Activated CD8-positive, alpha-beta T cell treated with anti-CD3 and anti-CD28 coated beads for 36 hours (primary cell): ENCODE data around the gene TH. TPM values are rescaled to one million over a fixed set of nuclear protein-coding genes. Genes with fewer than 3 reads are reported as not detected.

ENCODE experiments used
- ATAC-seq: fragments of 200-7000 bp; cut with Tn5 transposase; one replicate; pipeline ENCODE4 v1.10.0; 2021; ENCODE audit warnings: mild to moderate bottlenecking, moderate library complexity
- CTCF ChIA-PET: fragments of 350-600 bp; sonication (Branson Sonifier 250); formaldehyde crosslinking; loops from one replicate; lab custom pipeline; 2021; ENCODE audit warnings: antibody characterized with exemption; lab: Charles Lee
- POLR2A ChIA-PET: fragments of 350-600 bp; sonication (Branson Sonifier 250); formaldehyde crosslinking; loops from one replicate; lab custom pipeline; 2021; ENCODE audit warnings: antibody characterized with exemption; lab: Charles Lee
- DNase-seq: peaks from one replicate; pipeline ENCODE4 v3.0.0-alpha.2; 2020
- H3K27ac Mint-ChIP-seq: one replicate; pipeline ENCODE4 v1.8.0; 2021; ENCODE audit warnings: mild to moderate bottlenecking, mixed read lengths
- H3K27me3 Mint-ChIP-seq: one replicate; pipeline ENCODE4 v1.8.0; 2021; ENCODE audit warnings: mixed read lengths
- H3K36me3 Mint-ChIP-seq: one replicate; pipeline ENCODE4 v1.8.0; 2021; ENCODE audit warnings: low read depth, mixed read lengths
- H3K4me1 Mint-ChIP-seq: one replicate; pipeline ENCODE4 v1.8.0; 2021; ENCODE audit warnings: low read depth, mixed read lengths
- H3K4me3 Mint-ChIP-seq: one replicate; pipeline ENCODE4 v1.8.0; 2021; ENCODE audit warnings: mild to moderate bottlenecking, moderate library complexity, mixed read lengths
- H3K9me3 Mint-ChIP-seq: one replicate; pipeline ENCODE4 v1.8.0; 2021; ENCODE audit warnings: mixed read lengths
- intact Hi-C: fragments of 100-400 bp; cut with micrococcal nuclease; formaldehyde crosslinking; loops from one replicate; pipeline ENCODE4 v1.10.0; 2022
- total RNA-seq, 2 experiments: library from RNA; stranded (reverse); gene quantifications; one replicate each; pipeline ENCODE4 v1.2.3, GENCODE V29; 2021
- TF ChIP-seq, protein P1 (sequence below): fragments of 200-600 bp; IDR thresholded peaks from one replicate; pipeline ENCODE4 v1.8.0; 2022; ENCODE audit warnings: antibody characterized with exemption, mild to moderate bottlenecking

TH gene
- total RNA-seq, 2 experiments from 2014 or later = not detected

DNA sequence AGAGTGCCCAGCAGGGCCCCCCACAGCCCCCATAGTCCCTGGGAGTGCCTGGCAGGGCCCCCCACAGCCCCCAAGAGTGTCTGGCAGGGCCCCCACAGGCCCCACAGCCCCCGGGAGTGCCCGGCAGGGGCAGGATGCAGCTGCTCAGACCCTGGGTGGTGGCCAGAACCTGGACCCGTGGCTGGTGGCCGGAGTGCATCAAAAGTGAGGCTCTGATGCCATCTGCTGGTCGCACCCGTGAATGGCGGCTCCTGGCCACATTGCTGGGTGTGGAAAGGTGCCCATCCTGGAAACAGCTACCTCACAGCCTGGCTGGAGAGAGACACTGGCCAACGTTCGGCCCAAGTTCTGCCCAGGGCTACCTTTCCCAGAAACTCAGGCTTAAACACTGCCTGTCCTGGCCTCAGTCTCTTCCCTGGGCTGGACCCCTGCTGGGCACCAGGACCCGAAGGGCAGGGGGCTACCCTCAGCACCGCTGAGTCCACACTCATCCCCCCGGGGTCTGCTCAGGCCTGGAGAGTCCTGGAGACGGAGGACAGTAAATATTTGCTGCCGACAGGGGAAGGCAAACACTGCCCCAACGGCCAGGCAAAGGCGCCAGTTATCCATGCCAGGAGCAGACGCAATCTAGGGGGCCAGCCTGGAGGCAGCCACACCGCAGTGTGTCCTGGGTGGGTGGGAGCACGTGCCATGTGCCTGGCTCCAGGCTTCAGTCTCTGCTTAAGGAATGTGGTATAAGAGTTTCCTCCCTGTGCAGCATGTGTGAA lies 15.0 kb downstream of the TH start:
- Mint-ChIP-seq H3K27ac (no peak overlapping the region), H3K4me3 (no peak overlapping the region), H3K9me3 (no peaks in the 10 kb centered on the region), H3K27me3 (no peaks in the 10 kb centered on the region), H3K4me1 (peaks cover 2% of the 10 kb centered on the region), H3K36me3 (no peaks in the 10 kb centered on the region)
- DNase-seq = peak; percentile 74
- peak; percentile 50 for ATAC-seq
- ChIA-PET CTCF (interaction anchor here (0.7 to 19.5 kb wide), 11 partner anchors 9 to 504 kb away, joined by 3 to 518 read pairs (median 5); no protein-coding TSS in a partner anchor), POLR2A (interaction anchor here (1.0 kb wide), 1 partner anchor 120 kb away, joined by 3 read pairs; no protein-coding TSS in a partner anchor)
- intact Hi-C loops = loop anchor here (10.0 kb wide), 1 partner anchor 272 kb away; no protein-coding TSS in a partner anchor
- TF ChIP-seq, protein P1, sequence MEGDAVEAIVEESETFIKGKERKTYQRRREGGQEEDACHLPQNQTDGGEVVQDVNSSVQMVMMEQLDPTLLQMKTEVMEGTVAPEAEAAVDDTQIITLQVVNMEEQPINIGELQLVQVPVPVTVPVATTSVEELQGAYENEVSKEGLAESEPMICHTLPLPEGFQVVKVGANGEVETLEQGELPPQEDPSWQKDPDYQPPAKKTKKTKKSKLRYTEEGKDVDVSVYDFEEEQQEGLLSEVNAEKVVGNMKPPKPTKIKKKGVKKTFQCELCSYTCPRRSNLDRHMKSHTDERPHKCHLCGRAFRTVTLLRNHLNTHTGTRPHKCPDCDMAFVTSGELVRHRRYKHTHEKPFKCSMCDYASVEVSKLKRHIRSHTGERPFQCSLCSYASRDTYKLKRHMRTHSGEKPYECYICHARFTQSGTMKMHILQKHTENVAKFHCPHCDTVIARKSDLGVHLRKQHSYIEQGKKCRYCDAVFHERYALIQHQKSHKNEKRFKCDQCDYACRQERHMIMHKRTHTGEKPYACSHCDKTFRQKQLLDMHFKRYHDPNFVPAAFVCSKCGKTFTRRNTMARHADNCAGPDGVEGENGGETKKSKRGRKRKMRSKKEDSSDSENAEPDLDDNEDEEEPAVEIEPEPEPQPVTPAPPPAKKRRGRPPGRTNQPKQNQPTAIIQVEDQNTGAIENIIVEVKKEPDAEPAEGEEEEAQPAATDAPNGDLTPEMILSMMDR = peak; percentile 88

DNA sequence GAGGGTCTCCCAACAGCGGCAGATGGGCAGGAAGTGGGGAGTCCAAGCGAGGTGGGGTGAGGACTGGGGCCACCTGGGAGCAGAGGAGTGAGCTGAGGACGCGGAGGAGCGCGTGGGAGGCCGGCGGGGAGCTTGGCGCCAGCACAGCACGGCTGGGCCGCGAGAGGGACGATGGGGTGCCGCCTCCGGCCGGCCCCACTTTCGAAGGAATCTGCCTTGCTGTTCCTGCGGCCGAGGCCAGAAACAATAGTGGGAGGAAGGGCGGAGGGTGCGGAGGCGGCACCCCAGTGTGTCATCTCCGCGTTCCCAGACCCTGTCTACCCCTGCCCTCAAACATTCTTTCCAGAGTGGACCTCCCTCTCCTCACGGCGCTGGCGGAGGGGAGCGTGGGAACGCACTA lies 16.1 kb downstream of the TH start:
- no peak for DNase-seq
- POLR2A ChIA-PET = interaction anchor here (1.0 kb wide), 1 partner anchor 119 kb away, joined by 3 read pairs; no protein-coding TSS in a partner anchor
- Mint-ChIP-seq H3K36me3 (no peaks in the 10 kb centered on the region), H3K4me3 (no peak overlapping the region), H3K4me1 (peaks cover 4% of the 10 kb centered on the region), H3K27ac (no peak overlapping the region), H3K27me3 (peaks cover 7% of the 10 kb centered on the region), H3K9me3 (no peaks in the 10 kb centered on the region)
- CTCF ChIA-PET = interaction anchor here (1.2 to 19.5 kb wide), 8 partner anchors 14 to 503 kb away, joined by 3 to 518 read pairs (median 5); no protein-coding TSS in a partner anchor
- ATAC-seq = no peak
- intact Hi-C loops = loop anchor here (10.0 kb wide), 1 partner anchor 271 kb away; no protein-coding TSS in a partner anchor
- TF ChIP-seq, protein P1 = no peak

DNA sequence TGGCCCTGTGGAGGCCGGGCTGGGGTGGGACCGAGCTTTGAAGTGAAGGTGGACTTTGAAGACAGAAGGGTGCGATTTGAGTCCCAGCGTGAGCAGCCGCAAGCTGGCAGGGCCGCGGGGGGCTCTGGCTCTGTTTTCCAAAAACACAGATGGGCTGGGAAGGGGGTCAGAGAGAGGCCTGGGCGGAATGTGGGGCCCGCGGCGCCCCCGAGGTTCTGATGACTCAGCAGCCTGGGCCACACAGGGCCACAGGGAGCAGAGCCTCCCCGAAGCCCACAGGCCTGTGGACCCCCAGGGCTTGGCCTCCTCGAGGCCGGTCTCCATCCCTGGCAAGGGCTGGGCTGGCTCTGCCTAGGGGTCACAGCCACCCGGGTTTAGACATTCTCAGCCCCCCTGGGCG lies 16.7 kb downstream of the TH start:
- no peaks in the 10 kb centered on the region for H3K9me3 Mint-ChIP-seq
- DNase-seq = no peak

GRCh38 chr11:2154195-2154585 lies 17.4 kb downstream of the TH start:
- intact Hi-C loops = loop anchor here (5.0 to 10.0 kb wide), 2 partner anchors 269 to 312 kb away; no protein-coding TSS in a partner anchor
- POLR2A ChIA-PET = interaction anchor here (1.1 kb wide), 1 partner anchor 118 kb away, joined by 3 read pairs; no protein-coding TSS in a partner anchor

More for the DNA sequence above, 16.7 kb downstream of the TH start:
- peaks cover 12% of the 10 kb centered on the region for H3K27me3 Mint-ChIP-seq
- H3K4me1 Mint-ChIP-seq = peaks cover 8% of the 10 kb centered on the region
- H3K36me3 Mint-ChIP-seq = no peaks in the 10 kb centered on the region
- intact Hi-C loops = loop anchor here (5.0 to 10.0 kb wide), 2 partner anchors 270 to 313 kb away; no protein-coding TSS in a partner anchor
- ChIA-PET CTCF (interaction anchor here (1.2 to 19.5 kb wide), 4 partner anchors 13 to 502 kb away, joined by 3 to 518 read pairs (median 5); no protein-coding TSS in a partner anchor), POLR2A (no interaction called here)
- ATAC-seq = no peak
- TF ChIP-seq, protein P1 = no peak
- H3K4me3 Mint-ChIP-seq = no peak overlapping the region
- no peak overlapping the region for H3K27ac Mint-ChIP-seq

More at GRCh38 chr11:2154195-2154585, 17.4 kb downstream of the TH start:
- Mint-ChIP-seq H3K4me3 (no peak overlapping the region), H3K4me1 (peaks cover 10% of the 10 kb centered on the region), H3K27me3 (peaks cover 15% of the 10 kb centered on the region), H3K27ac (no peak overlapping the region), H3K36me3 (no peaks in the 10 kb centered on the region), H3K9me3 (no peaks in the 10 kb centered on the region)
- CTCF ChIA-PET = interaction anchor here (1.2 to 19.5 kb wide), 6 partner anchors 12 to 501 kb away, joined by 3 to 518 read pairs (median 5); partner anchors contain the start of gene IGF2
- TF ChIP-seq, protein P1 = no peak
- ATAC-seq (no peak), DNase-seq (no peak)
